IMR-90 (cell line): ENCODE measurements around the gene TFAP2C. TPM values are rescaled to one million over a fixed set of nuclear protein-coding genes. Genes with fewer than 3 reads are reported as not detected.

ENCODE experiments used
- ATAC-seq: fragments of 200-7000 bp; cut with Tn5 transposase; 2 replicates; pipeline ENCODE4 v1.9.1; 2020; ENCODE audit warnings: low read depth, mild to moderate bottlenecking, moderate library complexity
- BruUV-seq: library from RNA; stranded (reverse); fragments of 400-500 nt; replicated peaks from 2 replicates; lab custom pipeline; 2021; lab: Mats Ljungman, UMichigan
- CTCF ChIA-PET: fragments of 300-600 bp; formaldehyde crosslinking; extraction: SDS; loops from one replicate; lab custom pipeline; 2021; ENCODE audit warnings: antibody characterized with exemption; lab: Yijun Ruan, JAX
- POLR2A ChIA-PET: fragments of 300-600 bp; sonication (Branson Sonifier 250); formaldehyde crosslinking; loops from one replicate; lab custom pipeline; 2022; ENCODE audit warnings: antibody characterized with exemption; ENCODE audit not compliant: unreplicated experiment; lab: Charles Lee
- DNase-seq: peaks from one replicate; pipeline ENCODE4 v3.0.0; 2013
- H2AFZ ChIP-seq: replicated peaks from 2 replicates; pipeline ENCODE3; 2013; ENCODE audit warnings: low read length, mild to moderate bottlenecking; ENCODE audit not compliant: poor library complexity
- H2AK5ac ChIP-seq: 2 replicates; pipeline ENCODE4 v1.6.1; 2013; ENCODE audit warnings: low read depth, low read length, inconsistent platforms
- H2AK9ac ChIP-seq: replicated peaks from 2 replicates; pipeline ENCODE3; 2013; ENCODE audit warnings: mild to moderate bottlenecking, low read depth, low read length, moderate library complexity; ENCODE audit not compliant: poor library complexity
- H2BK120ac ChIP-seq: 2 replicates; pipeline ENCODE4 v1.6.1; 2013; ENCODE audit warnings: low read depth, low read length, inconsistent platforms
- H2BK15ac ChIP-seq: 3 replicates; pipeline ENCODE4 v1.6.1; 2013; ENCODE audit warnings: low read depth, low read length, inconsistent platforms
- H2BK20ac ChIP-seq: 2 replicates; pipeline ENCODE4 v1.6.1; 2013; ENCODE audit warnings: low read depth, mild to moderate bottlenecking, inconsistent platforms, low read length, moderate library complexity
- H2BK5ac ChIP-seq: 2 replicates; pipeline ENCODE4 v1.6.1; 2013; ENCODE audit warnings: mild to moderate bottlenecking, low read depth, low read length, inconsistent platforms; ENCODE audit not compliant: poor library complexity, severe bottlenecking
- H3K14ac ChIP-seq: replicated peaks from 2 replicates; pipeline ENCODE4 v1.6.1; 2013; ENCODE audit warnings: low read depth, low read length, inconsistent platforms
- H3K18ac ChIP-seq: 2 replicates; pipeline ENCODE4 v1.6.1; 2013; ENCODE audit warnings: low read depth, low read length, control low read depth
- H3K23ac ChIP-seq: 2 replicates; pipeline ENCODE4 v1.6.1; 2013; ENCODE audit warnings: low read depth, low read length, inconsistent platforms
- H3K27ac ChIP-seq: 2 replicates; pipeline ENCODE4 v1.5.1; 2013; ENCODE audit warnings: mild to moderate bottlenecking, control low read depth, low read length; ENCODE audit not compliant: insufficient read depth
- H3K27me3 ChIP-seq: 2 replicates; pipeline ENCODE4 v1.6.1; 2013; ENCODE audit warnings: low read length; ENCODE audit not compliant: control insufficient read depth, insufficient read depth
- H3K36me3 ChIP-seq: 2 replicates; pipeline ENCODE4 v1.6.1; 2013; ENCODE audit warnings: low read length, mixed read lengths; ENCODE audit not compliant: control insufficient read depth, insufficient read depth
- H3K4ac ChIP-seq: 2 replicates; pipeline ENCODE4 v1.6.1; 2013; ENCODE audit warnings: low read depth, low read length, inconsistent platforms
- H3K4me1 ChIP-seq: 2 replicates; pipeline ENCODE4 v1.6.1; 2013; ENCODE audit warnings: low read length, mixed read lengths; ENCODE audit not compliant: control insufficient read depth, insufficient read depth
- H3K4me2 ChIP-seq: 2 replicates; pipeline ENCODE4 v1.6.1; 2013; ENCODE audit warnings: low read depth, mild to moderate bottlenecking, control low read depth, low read length, moderate library complexity
- H3K4me3 ChIP-seq: 2 replicates; pipeline ENCODE4 v1.5.1; 2013; ENCODE audit warnings: low read depth, mild to moderate bottlenecking, control low read depth, low read length, moderate library complexity; ENCODE audit not compliant: insufficient read depth
- H3K56ac ChIP-seq: 2 replicates; pipeline ENCODE4 v1.6.1; 2013; ENCODE audit warnings: low read length, inconsistent platforms; ENCODE audit not compliant: insufficient read depth; ENCODE audit errors: extremely low read depth
- H3K79me1 ChIP-seq, 2 experiments: 2 replicates each; pipeline ENCODE4 v1.6.1; 2013; ENCODE audit warnings: low read length in 2 of 2, inconsistent platforms in 1 of 2, low read depth in 1 of 2
- H3K9ac ChIP-seq: 2 replicates; pipeline ENCODE4 v1.6.1; 2013; ENCODE audit warnings: low read depth, low read length, control low read depth
- H3K9me1 ChIP-seq: 2 replicates; pipeline ENCODE4 v1.6.1; 2013; ENCODE audit warnings: low read length, inconsistent platforms; ENCODE audit not compliant: insufficient read depth
- H3K9me3 ChIP-seq: 2 replicates; pipeline ENCODE4 v1.6.1; 2013; ENCODE audit warnings: low read length; ENCODE audit not compliant: control insufficient read depth, insufficient read depth
- H4K20me1 ChIP-seq: 2 replicates; pipeline ENCODE4 v1.6.1; 2013; ENCODE audit warnings: low read length, inconsistent platforms; ENCODE audit not compliant: insufficient read depth
- H4K5ac ChIP-seq: 2 replicates; pipeline ENCODE4 v1.6.1; 2013; ENCODE audit warnings: mild to moderate bottlenecking, low read depth, low read length, control low read depth
- H4K8ac ChIP-seq, 2 experiments: 2 replicates each; pipeline ENCODE4 v1.6.1; 2013; ENCODE audit warnings: low read depth in 2 of 2, low read length in 2 of 2, control low read depth in 1 of 2, inconsistent platforms in 1 of 2
- H4K91ac ChIP-seq: 2 replicates; pipeline ENCODE4 v1.6.1; 2013; ENCODE audit warnings: low read depth, low read length, inconsistent platforms; ENCODE audit not compliant: insufficient read depth
- BHLHE40 ChIP-seq: fragments of 150-350 bp; IDR thresholded peaks from 2 replicates; pipeline ENCODE4 v1.6.1; 2016; ENCODE audit warnings: mild to moderate bottlenecking, low read depth, low read length
- CEBPB ChIP-seq: IDR thresholded peaks from 2 replicates; pipeline ENCODE4 v1.6.1; 2012; ENCODE audit warnings: low read depth, low read length, improper control_type of control experiment
- CHD1 ChIP-seq: IDR thresholded peaks from 2 replicates; pipeline ENCODE4 v1.6.1; 2012; ENCODE audit warnings: low read depth, low read length, improper control_type of control experiment
- ELK1 ChIP-seq: fragments of 150-350 bp; IDR thresholded peaks from 2 replicates; pipeline ENCODE4 v1.6.1; 2016; ENCODE audit warnings: low read depth, mild to moderate bottlenecking, low read length, moderate library complexity, borderline replicate concordance
- MXI1 ChIP-seq: IDR thresholded peaks from 2 replicates; pipeline ENCODE4 v1.6.1; 2012; ENCODE audit warnings: low read depth, mild to moderate bottlenecking, low read length, moderate library complexity, borderline replicate concordance
- NFE2L2 ChIP-seq: fragments of 150-350 bp; IDR thresholded peaks from 2 replicates; pipeline ENCODE4 v1.6.1; 2016; ENCODE audit warnings: low read depth, mild to moderate bottlenecking, low read length
- POLR2A ChIP-seq: IDR thresholded peaks from 2 replicates; pipeline ENCODE4 v1.6.1; 2012; ENCODE audit warnings: mild to moderate bottlenecking, low read depth, low read length
- RAD21 ChIP-seq: IDR thresholded peaks from 2 replicates; pipeline ENCODE4 v1.6.1; 2012; ENCODE audit warnings: low read length, improper control_type of control experiment
- RCOR1 ChIP-seq: IDR thresholded peaks from 2 replicates; pipeline ENCODE4 v1.6.1; 2012; ENCODE audit warnings: mild to moderate bottlenecking, low read length, improper control_type of control experiment; ENCODE audit not compliant: insufficient replicate concordance
- RFX5 ChIP-seq: IDR thresholded peaks from 2 replicates; pipeline ENCODE4 v1.8.0; 2012; ENCODE audit warnings: low read depth, mild to moderate bottlenecking, low read length, moderate library complexity
- SMC3 ChIP-seq: fragments of 150-350 bp; IDR thresholded peaks from 2 replicates; pipeline ENCODE4 v1.6.1; 2016; ENCODE audit warnings: low read depth, mild to moderate bottlenecking, antibody characterized with exemption, low read length, moderate library complexity
- USF2 ChIP-seq: fragments of 150-350 bp; IDR thresholded peaks from 2 replicates; pipeline ENCODE4 v1.6.1; 2017; ENCODE audit warnings: mild to moderate bottlenecking, antibody characterized with exemption, low read length, low read depth
- WGBS, 2 experiments: methylation state at CpG; one replicate each; pipeline versions ENCODE4 v1.1.5 to v1.1.7; 2013; ENCODE audit warnings: missing lambda C conversion rate in 2 of 2; ENCODE audit not compliant: insufficient read length in 1 of 2; ENCODE audit errors: extremely low coverage in 2 of 2; 5-methylcytosine and 5-hydroxymethylcytosine counted together
- dilution Hi-C: fragments of 300-500 bp; cut with HindIII; formaldehyde crosslinking; loops from one replicate; pipeline ENCODE4 v1.14.3; 2018; ENCODE audit warnings: low sequenced_read_pairs; ENCODE audit not compliant: unreplicated experiment
- in situ Hi-C: fragments of 300-500 bp; cut with MboI; formaldehyde crosslinking; loops from 3 replicates; pipeline ENCODE4 v1.14.3; 2019; ENCODE audit warnings: low sequenced_read_pairs, inconsistent platforms, mixed read lengths
- intact Hi-C: fragments of 100-400 bp; cut with micrococcal nuclease; formaldehyde crosslinking; loops from 2 replicates; pipeline ENCODE4 v1.10.0; 2022
- polyA plus RNA-seq, 3 experiments: library from polyadenylated mRNA; depleted of rRNA; stranded (reverse); fragments of >200 nt; gene quantifications; 2 replicates each; pipeline ENCODE4 v1.2.3, GENCODE V29; 2012; ENCODE audit warnings: low replicate concordance in 1 of 3
- total RNA-seq: library from RNA; depleted of rRNA; stranded (reverse); fragments of >200 nt; gene quantifications from 2 replicates; pipeline ENCODE4 v1.2.3, GENCODE V29; 2012

Gene TFAP2C
- total and polyA plus RNA-seq, 2 of the 4 experiments (the other 2 are of a cell fraction) = under 0.01 to 0.05 TPM

GRCh38 chr20:56609321-56609720 is 19.8 kb upstream of the TFAP2C start:
- Histone ChIP-seq H3K4ac (no peak overlapping the region), H3K9me3 (no peaks in the 10 kb centered on the region), H4K91ac (no peak overlapping the region), H3K79me1 (no peaks in the 10 kb centered on the region), H3K23ac (no peak overlapping the region), H2AK9ac (no peak overlapping the region), H3K18ac (no peak overlapping the region), H3K4me1 (no peaks in the 10 kb centered on the region), H2AK5ac (no peak overlapping the region), H3K56ac (no peak overlapping the region), H3K27ac (no peak overlapping the region), H2BK120ac (no peak overlapping the region), H2BK20ac (no peak overlapping the region), H3K27me3 (no peaks in the 10 kb centered on the region), H4K5ac (no peak overlapping the region), H3K9ac (no peak overlapping the region), H3K36me3 (no peaks in the 10 kb centered on the region), H2AFZ (no peak overlapping the region), H4K8ac (no peak overlapping the region), H3K4me2 (no peak overlapping the region), H3K9me1 (no peaks in the 10 kb centered on the region), H2BK15ac (no peak overlapping the region), H2BK5ac (no peak overlapping the region), H3K14ac (no peak overlapping the region), H4K20me1 (no peaks in the 10 kb centered on the region), H3K4me3 (no peak overlapping the region)
- ChIA-PET POLR2A (no interaction called here), CTCF (no interaction called here)
- dilution Hi-C loops = no loop called here
- intact Hi-C loops = no loop called here
- TF ChIP-seq MXI1 (no peak), BHLHE40 (no peak), NFE2L2 (no peak), RCOR1 (no peak), RAD21 (no peak), ELK1 (no peak), SMC3 (no peak), USF2 (no peak), RFX5 (no peak), POLR2A (no peak), CHD1 (no peak), CEBPB (no peak)
- ATAC-seq = no peak
- WGBS, 2 experiments = no CpG with 5 or more reads among the region's 3 CpGs
- DNase-seq = no peak
- in situ Hi-C loops = no loop called here
- no TSS peak for BruUV-seq
